Activated T-helper 1 cell treated with Interleukin-2 at 50 U/mL for 16 hours (primary cell): ENCODE measurements around the gene ANAPC2.

Experiments
- DNase-seq: peaks from one replicate; pipeline ENCODE4 v3.0.0-alpha.2; 2020; ENCODE audit warnings: low read depth

ANAPC2 gene

GRCh38 chr9:137214620-137215019 lies 26.3 kb upstream of the ANAPC2 start:
- DNase-seq, result no peak

GRCh38 chr9:137213160-137214060 lies 25.1 kb upstream of the ANAPC2 start:
- DNase-seq, result no peak

GRCh38 chr9:137212520-137212919 lies 24.2 kb upstream of the ANAPC2 start:
- no peak for DNase-seq

GRCh38 chr9:137211532-137211931 lies 23.2 kb upstream of the ANAPC2 start:
- DNase-seq, result no peak

GRCh38 chr9:137206602-137207001 lies 18.2 kb upstream of the ANAPC2 start:
- no peak for DNase-seq

- peak; percentile 89 for DNase-seq
Observed at GRCh38 chr9:137205126-137206069, 17.0 kb upstream of the ANAPC2 start, which contains the start of the genes NDOR1 and TMEM203. Gene NDOR1, plus strand, starts transcription at chr9:137205700. Its CDS starts 78 bp downstream, at chr9:137205778. Gene TMEM203, minus strand, starts transcription at chr9:137205648. Its CDS starts 234 bp downstream, at chr9:137205414.

- DNase-seq, result no peak
Observed at GRCh38 chr9:137204731-137205125, 16.4 kb upstream of the ANAPC2 start.

- DNase-seq, result no peak
Observed at GRCh38 chr9:137202966-137203365, 14.6 kb upstream of the ANAPC2 start.

GRCh38 chr9:137201205-137201868 lies 13.0 kb upstream of the ANAPC2 start:
- no peak for DNase-seq

GRCh38 chr9:137200311-137201204 lies 12.2 kb upstream of the ANAPC2 start, which contains the start of gene TPRN:
Gene TPRN, minus strand, starts transcription at chr9:137200741. Its CDS starts 30 bp downstream, at chr9:137200711.
- peak; percentile 96 for DNase-seq

- no peak for DNase-seq
Observed at GRCh38 chr9:137199411-137200121, 11.2 kb upstream of the ANAPC2 start.

- no peak for DNase-seq
Observed at GRCh38 chr9:137198902-137199283, 10.5 kb upstream of the ANAPC2 start.

GRCh38 chr9:137198051-137198901 lies 9.9 kb upstream of the ANAPC2 start:
- no peak for DNase-seq

- DNase-seq, result no peak
Observed at GRCh38 chr9:137195525-137196220, 7.3 kb upstream of the ANAPC2 start.

- DNase-seq, result no peak
Observed at GRCh38 chr9:137194909-137195308, 6.5 kb upstream of the ANAPC2 start.

- DNase-seq, result no peak
Observed at GRCh38 chr9:137194388-137194787, 6.0 kb upstream of the ANAPC2 start.

- DNase-seq, result no peak
Observed at GRCh38 chr9:137193771-137194170, 5.4 kb upstream of the ANAPC2 start.

- DNase-seq, result no peak
Observed at GRCh38 chr9:137192859-137193258, 4.5 kb upstream of the ANAPC2 start.

- DNase-seq, result no peak
Observed at GRCh38 chr9:137192448-137192780, 4.1 kb upstream of the ANAPC2 start.
